Psoas muscle (tissue), 8 donors: ENCODE data around the gene ALPK3. TPM values are rescaled to one million over a fixed set of nuclear protein-coding genes. Genes with fewer than 3 reads are reported as not detected.
A peak's percentile ranks its signal among the peaks of the same experiment; 100 is the strongest.

Source experiments
- ATAC-seq, 4 donors: fragments of 200-7000 bp; cut with Tn5 transposase; one replicate each; pipeline ENCODE4 v1.9.1; 2020; ENCODE audit warnings: moderate library complexity in 3 of 4, mild to moderate bottlenecking in 2 of 4
- DNase-seq, 2 donors: peaks; one replicate each; pipeline ENCODE4 v3.0.0-alpha.2; 2020
- H3K27ac ChIP-seq: fragments of 200-600 bp; one replicate; pipeline ENCODE4 v1.8.0; 2022
- H3K27me3 ChIP-seq, 3 donors: fragments of 200-600 bp in 1 of 3; one replicate each; pipeline versions ENCODE4 v1.6.1 to v1.8.0; 2013 to 2022; ENCODE audit warnings: low read length in 2 of 3, mild to moderate bottlenecking in 2 of 3, moderate library complexity in 1 of 3; ENCODE audit not compliant: insufficient read depth in 3 of 3
- H3K36me3 ChIP-seq, 2 donors: fragments of 200-600 bp in 1 of 2; one replicate each; pipeline versions ENCODE4 v1.6.1 to v1.8.0; 2013 to 2022; ENCODE audit warnings: low read depth in 1 of 2, mild to moderate bottlenecking in 1 of 2, moderate library complexity in 1 of 2; ENCODE audit not compliant: insufficient read depth in 1 of 2
- H3K4me1 ChIP-seq: fragments of 200-600 bp; one replicate; pipeline ENCODE4 v1.8.0; 2022
- H3K4me3 ChIP-seq: fragments of 200-600 bp; one replicate; pipeline ENCODE4 v1.8.0; 2022; ENCODE audit warnings: mild to moderate bottlenecking
- H3K9me3 ChIP-seq: fragments of 200-600 bp; one replicate; pipeline ENCODE4 v1.8.0; 2022
- CTCF ChIP-seq: fragments of 200-600 bp; IDR thresholded peaks from one replicate; pipeline ENCODE4 v1.8.0; 2022; ENCODE audit warnings: antibody characterized with exemption
- WGBS, 3 donors: extraction: QIAGEN DNeasy Blood & Tissue Kit; methylation state at CpG; one replicate each; pipeline versions ENCODE4 v1.1.6 to v1.1.7; 2013; 5-methylcytosine and 5-hydroxymethylcytosine counted together
- intact Hi-C, 2 donors: fragments of 100-400 bp; cut with DNase I; formaldehyde crosslinking; loops; one replicate each; pipeline versions ENCODE4 v1.11.0 to v1.14.2; 2022
- polyA plus RNA-seq, 3 donors: library from polyadenylated mRNA; stranded (reverse); fragments of 200-250 nt; gene quantifications; one replicate each; pipeline ENCODE4 v1.2.3, GENCODE V29; 2013
- total RNA-seq, 4 donors: library from RNA; stranded (reverse); fragmentation: NEBNext Ultra II Directional in 2 of 4; extraction: Animal tissue kit (Norgen Biotek cat#: 25700) in 2 of 4; gene quantifications; one replicate each; pipeline versions ENCODE4 v1.2.1 to v1.2.4, GENCODE V29; 2021 to 2023
- donor health status: healthy with polysubstance abuse.
- donor health status: DM: no; HTN: no; CAD: no; lungs with moderate emphysema.
- donor health status: Bipolar disorder and iron deficiency.
- donor health status: healthy.
- donor health status: DM: yes; HTN: yes; CAD: no.
- donor health status: DM: no; HTN: no; CAD: no.
- donor health status: DM: no; HTN: no; CAD: no.
- donor health status: DM: yes; HTN: yes; CAD: no.

Gene ALPK3
- total and polyA plus RNA-seq, 7 donors, result 75.7 to 461 (median 245) TPM

- intact Hi-C loops, result no loop called here
- H3K4me1 ChIP-seq, result no peaks in the 10 kb centered on the region
- H3K4me3 ChIP-seq, result no peak overlapping the region
- ATAC-seq, result peak in 2 of 4 donors; percentile 40 to 56
- no peak for DNase-seq
- H3K36me3 ChIP-seq, result no peaks in the 10 kb centered on the region
- H3K9me3 ChIP-seq, result no peaks in the 10 kb centered on the region
- peak overlapping the region; percentile 30 for H3K27ac ChIP-seq
- WGBS, 3 donors, result 67 to 79% (median 69%) methylated on average over 14 of the region's 14 CpGs
- no peak for TF ChIP-seq CTCF
- H3K27me3 ChIP-seq, result no peaks in the 10 kb centered on the region
Observed at GRCh38 chr15:84886211-84886983, 69.2 kb downstream of the ALPK3 start.

GRCh38 chr15:84886984-84887299 is 69.8 kb downstream of the ALPK3 start:
- no peak for TF ChIP-seq CTCF
- no peaks in the 10 kb centered on the region for H3K27me3 ChIP-seq
- H3K27ac ChIP-seq, result no peak overlapping the region
- intact Hi-C loops, result no loop called here
- H3K36me3 ChIP-seq, result no peaks in the 10 kb centered on the region
- no peaks in the 10 kb centered on the region for H3K9me3 ChIP-seq
- DNase-seq, result no peak
- WGBS, 3 donors, result 56 to 71% (median 63%) methylated on average over 1 of the region's 1 CpG
- H3K4me1 ChIP-seq, result no peaks in the 10 kb centered on the region
- no peak for ATAC-seq
- H3K4me3 ChIP-seq, result no peak overlapping the region

DNA sequence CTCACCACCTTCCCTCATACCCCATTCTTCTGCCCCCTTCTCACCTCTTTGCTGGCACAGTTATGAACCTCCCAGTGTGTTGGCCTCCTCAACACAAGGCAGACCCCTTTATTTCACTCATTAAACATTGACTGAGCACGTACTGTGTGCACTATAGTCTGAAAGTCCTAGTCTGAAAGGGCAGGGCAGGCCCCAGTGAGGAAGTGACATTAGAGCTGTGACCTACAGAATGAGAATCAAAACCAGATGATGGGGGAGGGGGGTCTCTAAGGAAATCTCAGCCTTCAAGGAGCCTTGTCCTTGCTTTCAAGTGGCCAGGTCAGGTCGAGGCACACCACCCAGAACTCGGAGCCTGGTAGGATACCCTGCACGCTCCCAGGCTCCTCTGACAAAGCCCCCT is 70.8 kb downstream of the ALPK3 start:
- H3K36me3 ChIP-seq, result no peaks in the 10 kb centered on the region
- DNase-seq (no peak), ATAC-seq (no peak)
- H3K27me3 ChIP-seq, result no peaks in the 10 kb centered on the region
- H3K4me3 ChIP-seq, result no peak overlapping the region
- intact Hi-C loops, result no loop called here
- TF ChIP-seq CTCF, result no peak
- H3K9me3 ChIP-seq, result no peaks in the 10 kb centered on the region
- WGBS, 3 donors, result 90 to 97% (median 92%) methylated on average over 4 of the region's 4 CpGs
- no peaks in the 10 kb centered on the region for H3K4me1 ChIP-seq
- no peak overlapping the region for H3K27ac ChIP-seq

GRCh38 chr15:84888639-84889038 is 71.5 kb downstream of the ALPK3 start:
- ATAC-seq (no peak), DNase-seq (no peak)
- Histone ChIP-seq H3K9me3 (no peaks in the 10 kb centered on the region), H3K4me3 (no peak overlapping the region), H3K4me1 (no peaks in the 10 kb centered on the region), H3K36me3 (no peaks in the 10 kb centered on the region), H3K27me3 (no peaks in the 10 kb centered on the region), H3K27ac (no peak overlapping the region)
- intact Hi-C loops, result no loop called here
- 59 to 64% (median 60%) methylated on average over 17 of the region's 17 CpGs for WGBS, 3 donors
- TF ChIP-seq CTCF, result no peak
